ENCODE data around the gene ACTC1. TPM values are rescaled to one million over a fixed set of nuclear protein-coding genes. Genes with fewer than 3 reads are reported as not detected.

ACTC1 gene
- total and polyA plus RNA-seq, 8 donors, result 0.94 to 4.5 (median 2.0) TPM

DNA sequence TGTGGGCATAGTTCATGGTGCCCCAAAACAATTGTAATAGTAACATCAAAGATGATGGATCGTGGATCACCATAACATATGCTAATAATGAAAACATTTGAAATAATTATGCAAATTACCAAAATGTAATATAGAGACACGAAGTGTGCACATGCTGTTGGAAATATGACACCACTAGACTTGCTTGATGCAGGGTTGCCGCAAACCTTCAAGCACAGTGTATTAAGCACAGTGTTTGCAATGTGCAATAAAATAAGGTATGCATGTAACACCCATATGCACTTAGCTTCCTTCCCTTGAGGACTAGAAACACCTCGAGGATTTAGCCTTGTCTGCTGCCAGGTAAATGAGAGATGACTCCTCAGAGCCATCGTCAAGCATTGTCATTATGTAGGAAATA, 29.6 kb downstream of the ACTC1 start:
- Histone ChIP-seq H3K27me3 (peaks cover 3 to 8% of the 10 kb centered on the region in 2 donors), H3K4me3 (no peak overlapping the region), H3K4me1 (no peaks in the 10 kb centered on the region), H3K27ac (no peak overlapping the region), H3K36me3 (no peaks in the 10 kb centered on the region), H3K9me3 (no peaks in the 10 kb centered on the region)
- DNase-seq, result no peak
- intact Hi-C loops (cut with DNase I), result no loop called here
- no peak for ATAC-seq
- TF ChIP-seq, protein P1, sequence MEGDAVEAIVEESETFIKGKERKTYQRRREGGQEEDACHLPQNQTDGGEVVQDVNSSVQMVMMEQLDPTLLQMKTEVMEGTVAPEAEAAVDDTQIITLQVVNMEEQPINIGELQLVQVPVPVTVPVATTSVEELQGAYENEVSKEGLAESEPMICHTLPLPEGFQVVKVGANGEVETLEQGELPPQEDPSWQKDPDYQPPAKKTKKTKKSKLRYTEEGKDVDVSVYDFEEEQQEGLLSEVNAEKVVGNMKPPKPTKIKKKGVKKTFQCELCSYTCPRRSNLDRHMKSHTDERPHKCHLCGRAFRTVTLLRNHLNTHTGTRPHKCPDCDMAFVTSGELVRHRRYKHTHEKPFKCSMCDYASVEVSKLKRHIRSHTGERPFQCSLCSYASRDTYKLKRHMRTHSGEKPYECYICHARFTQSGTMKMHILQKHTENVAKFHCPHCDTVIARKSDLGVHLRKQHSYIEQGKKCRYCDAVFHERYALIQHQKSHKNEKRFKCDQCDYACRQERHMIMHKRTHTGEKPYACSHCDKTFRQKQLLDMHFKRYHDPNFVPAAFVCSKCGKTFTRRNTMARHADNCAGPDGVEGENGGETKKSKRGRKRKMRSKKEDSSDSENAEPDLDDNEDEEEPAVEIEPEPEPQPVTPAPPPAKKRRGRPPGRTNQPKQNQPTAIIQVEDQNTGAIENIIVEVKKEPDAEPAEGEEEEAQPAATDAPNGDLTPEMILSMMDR (IDR thresholded peaks at IDR 0.05), result no peak

DNA sequence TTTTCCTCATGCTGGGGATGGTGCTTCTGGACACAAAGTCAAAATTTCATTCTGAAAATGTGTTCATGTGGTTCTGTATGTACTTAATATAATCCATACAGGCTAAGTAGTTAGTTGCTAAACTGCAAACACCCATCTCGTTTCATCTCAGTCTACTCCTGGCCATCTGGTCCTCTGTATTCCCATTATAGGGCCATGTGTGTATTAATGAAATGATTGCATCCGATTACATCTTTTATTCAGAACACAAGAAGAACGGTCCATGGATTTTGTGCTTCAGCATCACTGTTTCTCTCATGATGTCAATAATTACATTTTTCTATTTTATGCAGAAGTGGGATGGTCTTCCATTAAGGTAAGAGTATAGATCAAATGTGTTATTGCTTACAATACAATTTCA, 34.4 kb downstream of the ACTC1 start:
- Histone ChIP-seq H3K4me1 (no peaks in the 10 kb centered on the region), H3K27me3 (peaks cover 15 to 47% of the 10 kb centered on the region in 2 donors), H3K9me3 (no peaks in the 10 kb centered on the region), H3K27ac (no peak overlapping the region), H3K36me3 (no peaks in the 10 kb centered on the region), H3K4me3 (no peak overlapping the region)
- TF ChIP-seq, protein P1 (IDR thresholded peaks at IDR 0.05), result no peak
- ATAC-seq (no peak), DNase-seq (no peak)
- intact Hi-C loops (cut with DNase I), result no loop called here

DNA sequence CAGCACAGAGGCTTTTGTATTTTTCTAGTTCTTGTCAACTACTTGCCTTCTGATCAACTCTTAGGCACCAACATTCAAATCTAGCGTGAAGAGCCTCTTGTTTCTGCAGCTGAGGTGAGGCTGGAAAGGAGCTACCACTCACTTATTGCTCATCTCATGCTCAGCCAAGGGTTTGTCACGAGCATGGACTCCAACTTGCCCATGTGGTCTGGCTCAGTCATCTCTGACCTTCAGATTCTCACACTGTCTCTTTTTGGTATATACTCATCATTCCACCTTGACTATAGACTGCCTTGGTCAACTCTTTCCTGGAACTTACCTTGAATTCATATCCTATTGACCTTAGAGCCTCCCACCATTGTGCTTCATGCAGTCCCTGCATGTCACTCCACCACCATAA, 35.4 kb downstream of the ACTC1 start:
- Histone ChIP-seq H3K27ac (no peak overlapping the region), H3K4me1 (no peaks in the 10 kb centered on the region), H3K27me3 (peaks cover 24 to 56% of the 10 kb centered on the region in 2 donors), H3K4me3 (no peak overlapping the region), H3K9me3 (no peaks in the 10 kb centered on the region), H3K36me3 (no peaks in the 10 kb centered on the region)
- DNase-seq (no peak), ATAC-seq (no peak)
- intact Hi-C loops (cut with DNase I), result no loop called here
- TF ChIP-seq, protein P1 (IDR thresholded peaks at IDR 0.05), result no peak

- TF ChIP-seq, protein P1 (IDR thresholded peaks at IDR 0.05), result no peak
- Histone ChIP-seq H3K36me3 (no peaks in the 10 kb centered on the region), H3K4me3 (no peak overlapping the region), H3K4me1 (peaks cover 0 to 3% of the 10 kb centered on the region in 2 donors), H3K27me3 (peaks cover 31 to 63% of the 10 kb centered on the region in 2 donors), H3K9me3 (no peaks in the 10 kb centered on the region), H3K27ac (no peak overlapping the region)
- ATAC-seq, result no peak
- DNase-seq, result no peak
- intact Hi-C loops (cut with DNase I), result no loop called here
Observed at GRCh38 chr15:34759347-34759746, 36.0 kb downstream of the ACTC1 start.

DNA sequence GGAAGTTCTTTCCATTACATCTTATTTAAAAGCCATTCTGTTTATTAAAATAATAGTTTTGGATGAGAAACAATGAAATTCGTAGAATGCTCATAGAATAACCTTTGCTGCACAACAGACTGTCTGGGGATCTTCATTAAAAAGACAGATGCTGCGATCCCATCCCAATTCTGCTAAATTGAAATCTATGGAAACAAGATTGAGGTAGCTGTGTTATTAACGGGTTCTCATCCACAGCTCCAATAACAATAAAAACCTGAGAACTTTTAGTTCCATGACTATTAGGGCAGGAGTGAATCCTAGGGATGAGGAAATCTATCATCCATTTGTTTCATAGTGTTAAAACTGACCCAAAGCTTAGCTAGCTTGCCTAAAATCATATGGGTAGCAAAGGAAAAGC, 38.1 kb downstream of the ACTC1 start:
- Histone ChIP-seq H3K27ac (no peak overlapping the region), H3K27me3 (peaks cover 42 to 83% of the 10 kb centered on the region in 2 donors), H3K4me3 (no peak overlapping the region), H3K4me1 (peaks cover 0 to 3% of the 10 kb centered on the region in 2 donors), H3K9me3 (no peaks in the 10 kb centered on the region), H3K36me3 (no peaks in the 10 kb centered on the region)
- intact Hi-C loops (cut with DNase I), result no loop called here
- TF ChIP-seq, protein P1 (IDR thresholded peaks at IDR 0.05), result no peak
- ATAC-seq, result no peak
- no peak for DNase-seq
